Measurements from ENCODE around the gene DNAI7.
A peak's percentile ranks its signal among the peaks of the same experiment; 100 is the strongest.

DNA sequence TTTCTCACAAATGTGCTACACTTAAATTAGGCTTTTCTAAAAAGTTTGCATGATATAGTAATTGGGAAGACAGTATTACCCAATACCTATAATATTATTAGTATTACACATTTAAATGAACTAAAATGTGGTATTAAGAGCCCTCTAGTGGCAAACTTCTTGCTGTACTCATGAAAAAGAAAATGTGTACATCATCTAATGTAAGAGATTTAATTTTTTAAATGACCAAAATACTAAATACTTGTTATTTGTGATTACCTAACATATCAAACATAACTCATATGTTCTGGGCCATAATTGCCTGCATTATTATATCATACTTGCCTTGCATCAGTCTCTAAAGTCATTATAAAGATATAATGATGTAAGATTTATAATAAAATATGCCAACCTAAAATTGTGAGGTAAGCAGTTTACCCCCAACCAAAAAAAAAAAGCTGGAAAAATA, 64.2 kb downstream of the DNAI7 start:
- TF ChIP-seq, protein P1, sequence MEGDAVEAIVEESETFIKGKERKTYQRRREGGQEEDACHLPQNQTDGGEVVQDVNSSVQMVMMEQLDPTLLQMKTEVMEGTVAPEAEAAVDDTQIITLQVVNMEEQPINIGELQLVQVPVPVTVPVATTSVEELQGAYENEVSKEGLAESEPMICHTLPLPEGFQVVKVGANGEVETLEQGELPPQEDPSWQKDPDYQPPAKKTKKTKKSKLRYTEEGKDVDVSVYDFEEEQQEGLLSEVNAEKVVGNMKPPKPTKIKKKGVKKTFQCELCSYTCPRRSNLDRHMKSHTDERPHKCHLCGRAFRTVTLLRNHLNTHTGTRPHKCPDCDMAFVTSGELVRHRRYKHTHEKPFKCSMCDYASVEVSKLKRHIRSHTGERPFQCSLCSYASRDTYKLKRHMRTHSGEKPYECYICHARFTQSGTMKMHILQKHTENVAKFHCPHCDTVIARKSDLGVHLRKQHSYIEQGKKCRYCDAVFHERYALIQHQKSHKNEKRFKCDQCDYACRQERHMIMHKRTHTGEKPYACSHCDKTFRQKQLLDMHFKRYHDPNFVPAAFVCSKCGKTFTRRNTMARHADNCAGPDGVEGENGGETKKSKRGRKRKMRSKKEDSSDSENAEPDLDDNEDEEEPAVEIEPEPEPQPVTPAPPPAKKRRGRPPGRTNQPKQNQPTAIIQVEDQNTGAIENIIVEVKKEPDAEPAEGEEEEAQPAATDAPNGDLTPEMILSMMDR (conservative IDR thresholded peaks at IDR 0.05) = peak; percentile 85
- no peak for TF ChIP-seq EZH2 (IDR thresholded peaks at IDR 0.05; ENCODE audit: low read depth)
